CD4-positive, alpha-beta T cell treated with Interleukin-2 at 100 ng/mL for 4 hours (primary cell): ENCODE measurements around the gene C1orf56.

Experiments
- DNase-seq: peaks from one replicate; pipeline ENCODE4 v3.0.0-alpha.2; 2020; ENCODE audit warnings: low spot score

The C1orf56 gene, protein sequence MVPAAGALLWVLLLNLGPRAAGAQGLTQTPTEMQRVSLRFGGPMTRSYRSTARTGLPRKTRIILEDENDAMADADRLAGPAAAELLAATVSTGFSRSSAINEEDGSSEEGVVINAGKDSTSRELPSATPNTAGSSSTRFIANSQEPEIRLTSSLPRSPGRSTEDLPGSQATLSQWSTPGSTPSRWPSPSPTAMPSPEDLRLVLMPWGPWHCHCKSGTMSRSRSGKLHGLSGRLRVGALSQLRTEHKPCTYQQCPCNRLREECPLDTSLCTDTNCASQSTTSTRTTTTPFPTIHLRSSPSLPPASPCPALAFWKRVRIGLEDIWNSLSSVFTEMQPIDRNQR

GRCh38 chr1:151047591-151047924 lies at the start of gene C1orf56:
C1orf56 (plus strand) TSS chr1:151047751; CDS start chr1:151047848, 97 bp downstream.
- peak; percentile 60 for DNase-seq

GRCh38 chr1:150997949-150998348 lies 49.6 kb upstream of the C1orf56 start:
- no peak for DNase-seq

DNA sequence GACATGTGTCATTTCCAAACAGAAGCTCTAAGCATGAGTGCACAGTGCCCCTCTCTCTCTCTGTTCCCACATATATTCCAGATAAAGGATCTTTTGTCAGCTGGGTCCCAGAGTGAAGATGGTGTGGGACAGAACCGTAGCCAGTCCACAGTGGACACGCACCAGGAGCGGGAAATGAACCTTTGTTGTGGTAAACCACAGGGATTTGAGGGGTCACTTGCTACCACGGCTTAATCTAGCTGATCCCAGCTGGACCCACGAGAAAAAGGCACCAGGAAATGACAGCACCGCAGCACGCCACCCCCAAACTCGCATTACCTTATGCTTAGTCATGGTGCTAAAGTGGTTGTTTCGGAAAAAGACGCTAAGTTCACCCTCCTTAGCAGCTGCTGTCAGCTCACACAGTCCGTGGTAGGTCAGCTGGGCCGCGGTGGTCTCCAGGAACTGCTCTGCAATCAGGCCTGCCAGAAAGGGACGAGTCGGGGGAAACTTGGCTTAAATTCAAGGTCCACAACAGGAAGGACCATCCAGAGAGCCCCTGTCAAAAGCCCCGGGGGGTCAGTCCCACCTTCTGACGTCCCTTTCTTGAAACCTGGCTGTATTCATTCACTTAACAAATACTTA lies 48.4 kb upstream of the C1orf56 start:
- DNase-seq: no peak

DNA sequence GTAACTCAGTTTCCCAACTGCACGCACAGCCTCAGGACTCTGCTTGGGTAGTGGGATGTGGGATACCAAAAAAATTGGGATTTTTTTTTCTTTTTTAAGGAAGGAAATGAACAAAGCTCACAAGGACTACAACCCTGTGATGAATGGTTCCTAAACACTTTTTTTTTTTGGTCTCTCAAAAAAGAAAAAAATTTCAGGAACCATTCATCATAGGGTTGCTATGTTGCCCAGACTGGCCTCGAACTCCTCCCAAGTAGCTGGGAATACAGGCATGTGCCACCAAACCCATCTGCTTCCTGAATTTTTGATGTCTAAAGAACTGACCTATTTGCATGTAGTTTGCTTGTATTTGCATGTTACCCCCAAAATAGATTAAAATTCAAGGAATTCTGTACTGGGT lies 47.6 kb upstream of the C1orf56 start:
- no peak for DNase-seq

DNA sequence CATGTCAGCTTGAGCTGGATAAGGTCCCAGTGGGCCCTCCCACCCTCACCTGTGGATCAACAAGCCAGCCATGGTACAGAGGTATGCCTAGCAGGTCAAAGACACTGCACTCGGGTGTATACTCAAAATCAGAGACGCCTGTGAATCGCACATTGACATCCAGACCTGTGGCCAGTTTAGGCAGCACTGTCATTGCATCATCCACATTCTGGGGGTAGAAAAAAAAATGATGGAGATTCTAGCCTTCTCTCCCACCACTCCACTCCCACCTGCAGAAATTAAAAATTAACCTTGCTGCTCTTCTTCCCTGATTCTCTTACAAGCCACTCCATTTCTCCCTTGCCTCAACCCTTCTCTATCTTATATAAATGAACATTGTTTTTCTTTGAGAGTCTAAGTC lies 47.1 kb upstream of the C1orf56 start:
- DNase-seq: no peak

- DNase-seq: no peak
These were observed 45.9 kb upstream of the C1orf56 start for GRCh38 chr1:151001602-151002001.

DNA sequence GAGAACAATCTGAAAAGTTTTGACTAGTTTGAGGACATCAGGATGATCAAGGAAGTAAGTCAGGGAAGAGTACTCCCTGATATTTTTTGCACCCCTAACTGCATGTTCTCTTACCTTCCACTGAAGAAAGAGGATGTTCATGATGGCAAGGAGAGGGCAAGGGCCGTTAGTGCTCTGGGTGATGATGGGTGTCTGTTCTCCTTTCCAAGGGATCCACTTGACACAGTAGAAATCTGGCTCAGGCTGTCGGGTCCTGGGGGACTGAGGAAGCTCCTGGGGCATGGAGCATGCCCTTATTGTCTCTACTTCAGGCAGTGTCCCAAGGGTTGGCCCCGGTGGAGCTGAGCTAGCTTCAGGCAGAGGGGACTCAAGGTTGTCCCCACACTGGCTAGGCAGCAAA lies 45.5 kb upstream of the C1orf56 start:
- DNase-seq: no peak

GRCh38 chr1:151002611-151003010 lies 44.9 kb upstream of the C1orf56 start:
- no peak for DNase-seq

GRCh38 chr1:151003180-151003579 lies 44.4 kb upstream of the C1orf56 start:
- peak; percentile 30 for DNase-seq

DNA sequence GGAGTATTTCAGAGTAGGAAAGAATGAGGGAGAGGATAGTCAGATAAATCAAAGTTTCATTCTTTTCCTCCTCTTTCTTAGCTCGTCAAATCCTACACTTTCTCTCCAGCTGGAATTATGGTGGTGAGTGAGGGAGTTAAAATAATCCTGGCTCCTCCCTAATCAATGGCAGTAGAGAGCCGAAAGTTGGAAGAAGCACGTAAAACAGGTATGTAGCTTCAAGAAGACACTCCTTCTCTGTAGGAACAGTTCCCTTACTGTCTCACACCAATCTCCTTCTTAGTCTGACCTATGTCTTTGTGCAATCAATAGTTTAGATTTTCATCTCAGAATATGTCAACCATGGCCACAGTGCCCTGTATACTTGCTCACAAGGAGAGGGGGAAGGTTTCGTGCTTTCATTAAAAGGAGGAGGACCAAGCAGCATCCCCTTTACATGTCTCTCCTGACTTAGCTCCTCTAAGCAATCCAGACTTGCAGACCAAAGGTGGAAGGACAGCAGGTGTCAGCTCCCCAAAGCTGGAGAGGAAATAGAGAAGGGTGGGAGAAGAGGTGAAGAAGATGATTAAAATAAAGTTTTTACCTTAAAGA lies 41.7 kb upstream of the C1orf56 start:
- DNase-seq: no peak

DNA sequence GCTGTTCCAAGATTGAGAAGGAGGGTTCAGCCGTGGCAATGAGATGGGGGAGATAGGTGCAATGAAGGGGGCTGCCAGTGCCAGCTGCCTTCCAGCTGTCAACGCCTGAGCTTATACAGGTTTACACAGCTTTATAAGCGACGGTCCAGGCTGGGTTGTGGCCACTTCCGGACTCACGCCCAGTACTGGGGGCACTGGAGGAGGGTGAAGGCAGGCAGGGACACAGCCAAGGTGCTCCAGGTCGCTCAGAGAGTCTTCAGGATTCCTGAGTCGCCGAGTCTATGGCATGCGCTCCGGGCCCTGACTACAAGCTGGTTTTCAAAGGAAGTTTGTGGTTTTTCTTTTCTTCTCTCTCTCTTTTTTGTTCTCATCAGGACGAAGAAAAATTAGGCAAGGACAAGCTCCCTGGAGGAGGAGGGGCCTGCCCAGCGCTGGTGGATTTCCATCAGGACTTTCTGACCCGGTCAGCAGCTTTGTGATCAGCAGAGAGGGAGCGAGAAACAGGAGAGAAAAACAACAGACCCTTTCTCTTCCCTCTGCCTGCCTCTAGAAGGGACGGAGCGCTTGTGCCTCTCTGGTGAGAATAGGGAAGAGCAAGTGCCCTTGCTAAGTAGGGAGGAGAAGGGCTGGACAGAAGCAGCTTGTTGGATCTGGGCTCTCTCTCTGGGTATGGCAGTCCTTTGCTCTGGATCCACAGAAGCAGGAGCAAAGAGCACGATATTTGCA lies 41.1 kb upstream of the C1orf56 start, which contains the start of gene MINDY1:
MINDY1 (minus strand) TSS at position 576 of the 726 bp plus-strand sequence. CDS start 4,285 bp downstream, outside the sequence.
- DNase-seq: peak; percentile 24

DNA sequence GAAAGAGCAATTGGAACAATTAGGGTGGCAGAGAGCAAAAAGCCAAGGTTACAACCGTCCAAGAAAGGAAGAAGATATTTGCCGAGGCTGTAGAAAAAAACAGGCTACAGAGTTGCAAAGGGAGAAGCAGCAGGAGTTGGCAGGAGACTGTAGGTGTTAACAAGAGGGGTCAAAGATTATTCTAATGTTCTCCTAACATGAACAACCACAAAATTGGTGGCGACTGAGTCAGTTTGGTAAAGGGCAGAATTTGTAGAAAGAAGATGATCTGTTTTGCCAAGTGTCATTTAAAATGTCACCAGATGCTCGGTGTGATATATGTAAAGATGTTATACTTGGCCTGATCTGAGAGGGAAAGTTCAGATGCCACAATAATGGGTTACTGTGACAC lies 39.7 kb upstream of the C1orf56 start:
- DNase-seq: no peak

DNA sequence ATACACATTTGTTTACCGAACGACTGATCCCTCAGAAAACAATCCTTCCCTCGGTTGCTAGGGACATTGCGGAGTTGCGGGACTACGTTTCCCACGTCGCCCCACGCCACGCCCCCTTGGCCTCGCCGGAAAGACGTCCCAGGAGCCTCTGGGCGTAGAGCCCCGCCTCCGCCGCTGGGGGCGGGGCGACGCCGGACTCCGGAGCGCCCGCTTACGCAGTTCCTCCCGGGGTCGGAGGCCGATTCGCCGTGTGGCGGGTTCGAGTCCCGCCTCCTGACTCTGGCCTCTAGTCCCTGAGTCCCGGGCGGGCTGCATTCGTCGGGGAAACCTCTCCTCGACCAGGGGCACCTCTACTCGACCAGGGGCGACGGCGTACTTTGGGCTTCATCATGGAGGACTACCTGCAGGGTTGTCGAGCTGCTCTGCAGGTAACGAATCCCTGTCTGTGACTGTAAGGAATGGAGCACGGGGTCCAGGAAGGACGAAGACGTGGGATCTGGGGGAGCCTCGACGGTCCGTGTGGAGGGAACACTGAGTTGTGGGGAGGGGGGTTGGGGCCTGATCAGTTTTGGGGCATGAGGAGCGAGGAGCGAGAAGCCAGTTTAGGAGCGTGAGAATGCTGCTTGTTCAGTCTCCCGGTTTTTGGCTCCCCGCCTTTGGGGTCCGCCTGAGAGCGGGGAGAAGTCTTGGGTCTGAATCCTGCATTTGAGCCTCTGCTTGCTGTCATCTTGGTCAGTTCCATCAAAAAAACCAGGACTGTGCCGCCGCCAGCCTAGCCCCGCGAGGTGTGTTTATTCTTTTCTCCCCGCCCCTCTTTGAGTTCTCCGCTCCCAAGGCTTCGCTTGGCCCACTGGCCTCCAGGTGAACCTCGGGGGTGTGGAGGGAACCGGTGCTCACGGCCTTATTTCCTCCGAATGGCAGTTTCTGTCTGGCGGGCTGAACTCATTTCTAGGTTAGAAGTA lies 39.0 kb upstream of the C1orf56 start, which contains the start of gene PRUNE1:
PRUNE1 (plus strand) TSS at position 206 of the 962 bp plus-strand sequence; CDS start at position 390, 184 bp downstream.
- peak; percentile 99 for DNase-seq

DNA sequence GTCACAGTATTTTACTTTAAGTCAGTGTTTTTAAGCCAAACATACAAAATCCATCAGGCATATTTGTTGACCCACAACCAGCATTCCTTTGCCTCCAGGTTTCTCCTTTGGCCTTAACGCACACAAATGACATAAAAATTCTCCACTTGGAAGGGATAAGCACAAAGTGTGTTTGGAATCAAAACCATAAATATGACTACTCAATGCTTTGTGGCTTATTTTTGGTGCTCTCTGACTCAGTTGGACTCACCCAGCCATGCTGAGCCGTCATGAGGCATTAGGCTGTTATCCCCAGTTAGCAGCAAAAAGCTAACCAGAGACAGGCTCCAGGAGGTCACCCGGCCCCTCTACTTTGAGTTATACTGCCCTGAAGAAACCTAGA lies 38.4 kb upstream of the C1orf56 start:
- no peak for DNase-seq

DNA sequence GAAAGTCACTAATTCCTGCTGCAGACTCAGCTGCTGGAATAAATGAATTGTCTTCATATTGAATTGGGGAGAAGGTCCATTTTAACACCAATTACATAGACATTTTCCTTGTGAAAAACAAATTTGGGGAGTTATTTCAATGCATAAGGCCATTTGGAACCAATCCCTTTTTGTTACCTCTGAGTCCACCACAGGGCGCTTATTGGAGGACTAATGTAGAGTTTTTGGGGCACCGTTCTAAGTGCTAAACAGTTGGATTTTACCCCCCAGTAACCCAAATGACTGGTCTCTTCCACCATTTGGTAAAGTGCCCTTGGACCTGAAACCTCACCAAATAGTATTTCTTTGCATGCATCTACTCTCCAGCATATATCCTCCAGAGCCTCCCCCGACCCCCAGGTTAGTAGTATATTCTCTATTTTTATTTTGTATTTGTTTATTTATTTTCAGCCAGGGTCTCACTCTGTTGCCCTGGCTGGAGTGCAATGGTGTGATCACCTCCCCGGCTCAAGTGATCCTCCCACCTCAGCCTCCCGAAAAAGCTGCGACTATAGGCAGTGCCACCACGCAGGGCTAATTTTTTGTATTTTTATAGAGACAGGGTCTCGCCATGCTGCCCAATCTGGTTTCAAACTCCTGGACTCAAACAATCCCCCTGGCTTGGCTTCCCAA lies 37.7 kb upstream of the C1orf56 start:
- DNase-seq: no peak

DNA sequence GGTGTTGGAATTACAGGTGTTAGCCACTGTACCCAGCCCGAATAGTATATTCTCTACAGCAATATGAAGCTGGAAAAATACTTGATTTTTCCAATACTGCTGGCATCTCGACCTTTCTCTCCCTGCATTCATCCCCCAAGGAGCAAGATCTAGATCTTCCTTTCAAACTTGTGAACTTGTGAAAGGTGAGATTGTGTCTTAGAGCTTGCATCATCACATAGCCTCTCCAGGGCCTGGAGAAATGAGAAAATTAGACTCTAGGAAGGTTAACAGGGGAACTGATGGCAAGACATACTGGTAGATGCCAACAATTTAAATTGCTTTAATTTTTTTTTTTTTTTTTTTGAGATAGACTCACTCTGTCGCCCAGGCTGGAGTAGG lies 37.2 kb upstream of the C1orf56 start:
- DNase-seq: no peak

DNA sequence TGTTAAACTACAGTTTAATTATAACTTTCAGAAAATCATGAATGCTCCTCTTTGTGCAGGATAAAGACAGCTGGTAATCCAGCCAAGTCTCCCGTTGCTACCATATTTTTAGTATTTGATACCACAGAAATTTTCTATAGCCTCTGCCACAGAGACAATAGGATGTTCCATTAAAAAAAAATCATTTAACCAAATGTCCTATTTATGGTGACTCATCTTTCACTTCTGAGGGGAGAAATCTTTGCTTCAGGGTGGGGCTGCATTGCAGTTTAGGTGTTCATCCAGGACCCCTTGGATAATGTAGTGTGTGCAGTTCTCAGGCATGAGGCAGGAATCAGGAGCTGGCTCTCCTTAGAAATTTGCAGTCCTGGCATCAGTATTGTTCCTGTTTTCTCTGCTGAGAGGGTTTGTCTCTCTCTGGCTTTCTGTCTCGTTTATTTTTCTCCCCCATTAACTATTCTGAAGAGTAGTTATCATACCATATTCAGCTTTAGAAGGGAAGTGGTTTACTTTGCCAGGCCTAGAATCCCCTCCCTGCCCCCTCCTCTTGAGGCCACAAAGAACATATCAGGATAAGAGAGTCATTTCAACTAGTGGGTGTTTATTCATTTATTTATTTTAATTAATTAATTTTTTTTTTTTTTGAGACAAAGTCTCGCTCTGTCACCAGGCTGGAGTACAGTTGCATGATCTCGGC lies 36.2 kb upstream of the C1orf56 start:
- DNase-seq: no peak

DNA sequence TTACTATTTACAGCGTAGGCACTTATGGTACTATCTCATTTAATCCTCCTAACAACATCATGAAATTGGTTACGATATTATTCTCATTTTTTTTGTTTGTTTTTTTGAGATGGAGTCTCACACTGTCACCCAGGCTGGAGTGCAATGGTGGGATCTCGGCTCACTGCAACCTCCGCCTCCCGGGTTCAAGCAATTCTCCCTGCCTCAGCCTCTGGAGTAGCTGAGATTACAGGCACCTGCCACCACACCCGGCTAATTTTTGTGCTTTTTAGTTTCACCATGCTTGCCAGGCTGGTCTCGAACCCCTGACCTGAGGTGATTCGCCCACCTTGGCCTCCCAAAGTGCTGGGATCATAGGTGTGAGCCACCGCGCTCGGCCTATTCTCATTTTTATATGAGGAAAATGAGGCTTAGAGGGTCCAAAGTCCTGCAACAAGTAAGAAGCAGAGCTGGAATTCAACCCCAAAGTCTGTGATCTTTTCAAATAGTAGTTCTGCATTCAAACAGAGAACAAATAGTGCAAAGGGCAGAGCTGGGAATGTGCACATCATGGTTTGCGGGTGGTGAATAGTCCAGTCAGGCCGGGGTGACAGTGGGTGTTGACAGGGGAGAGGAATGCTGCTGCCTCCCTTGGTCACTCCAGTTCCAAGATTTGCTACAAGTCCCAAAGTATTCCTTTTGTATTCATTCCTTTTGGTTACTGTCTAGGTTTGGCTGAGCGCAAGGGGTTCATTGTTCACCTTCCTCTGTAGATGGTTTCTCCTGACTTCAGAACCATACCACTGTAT lies 34.7 kb upstream of the C1orf56 start:
- no peak for DNase-seq

GRCh38 chr1:151013518-151013917 lies 34.0 kb upstream of the C1orf56 start:
- DNase-seq: no peak
